GM12875 (cell line): ENCODE measurements around the gene MLEC.

Experiments
- H3K4me3 ChIP-seq: one replicate; pipeline ENCODE4 v1.5.1; 2011; ENCODE audit warnings: low read depth, low read length, control low read depth
- TF ChIP-seq, protein P1 (sequence below): IDR thresholded peaks from 2 replicates; pipeline ENCODE4 v1.5.1; 2011; ENCODE audit warnings: low read depth, mild to moderate bottlenecking, control low read depth, inconsistent platforms, low read length, moderate library complexity, borderline replicate concordance; ENCODE audit not compliant: insufficient read depth

Gene MLEC

DNA sequence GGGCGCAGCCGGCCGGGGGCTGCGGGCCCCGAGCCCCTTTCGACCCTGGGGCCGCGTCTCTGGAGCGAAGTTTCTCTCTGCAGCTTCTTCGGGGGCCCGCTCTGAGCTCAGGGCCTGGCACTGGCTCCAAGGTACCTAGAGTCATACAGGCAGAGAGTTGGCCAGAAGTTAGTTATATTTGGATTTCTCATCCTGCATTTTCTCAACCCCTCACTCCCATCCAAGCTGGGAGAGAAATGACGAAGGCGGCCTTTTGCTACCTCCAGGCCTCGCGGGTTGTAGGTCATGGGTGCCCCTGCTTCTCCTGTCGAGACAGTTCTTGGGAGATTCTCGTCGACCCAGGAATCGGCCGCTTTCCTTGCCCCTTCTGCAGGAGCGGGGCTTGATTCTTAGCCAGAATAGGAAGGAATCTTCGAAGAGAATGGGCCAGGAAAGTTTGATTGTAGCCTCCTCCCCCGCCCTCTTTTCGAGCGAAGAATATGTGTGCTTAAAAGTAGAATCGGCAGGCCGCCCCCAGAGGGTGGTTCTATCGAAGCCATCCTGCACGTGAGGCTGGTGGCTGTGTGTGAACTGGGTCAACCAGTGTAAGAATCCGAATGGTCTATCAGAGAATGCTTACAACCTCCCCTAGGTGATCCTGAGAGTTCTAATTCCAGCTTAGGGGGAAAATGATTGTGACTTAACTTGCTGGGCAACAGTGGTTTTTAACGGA lies 785 bp downstream of the MLEC start:
- TF ChIP-seq, protein P1, sequence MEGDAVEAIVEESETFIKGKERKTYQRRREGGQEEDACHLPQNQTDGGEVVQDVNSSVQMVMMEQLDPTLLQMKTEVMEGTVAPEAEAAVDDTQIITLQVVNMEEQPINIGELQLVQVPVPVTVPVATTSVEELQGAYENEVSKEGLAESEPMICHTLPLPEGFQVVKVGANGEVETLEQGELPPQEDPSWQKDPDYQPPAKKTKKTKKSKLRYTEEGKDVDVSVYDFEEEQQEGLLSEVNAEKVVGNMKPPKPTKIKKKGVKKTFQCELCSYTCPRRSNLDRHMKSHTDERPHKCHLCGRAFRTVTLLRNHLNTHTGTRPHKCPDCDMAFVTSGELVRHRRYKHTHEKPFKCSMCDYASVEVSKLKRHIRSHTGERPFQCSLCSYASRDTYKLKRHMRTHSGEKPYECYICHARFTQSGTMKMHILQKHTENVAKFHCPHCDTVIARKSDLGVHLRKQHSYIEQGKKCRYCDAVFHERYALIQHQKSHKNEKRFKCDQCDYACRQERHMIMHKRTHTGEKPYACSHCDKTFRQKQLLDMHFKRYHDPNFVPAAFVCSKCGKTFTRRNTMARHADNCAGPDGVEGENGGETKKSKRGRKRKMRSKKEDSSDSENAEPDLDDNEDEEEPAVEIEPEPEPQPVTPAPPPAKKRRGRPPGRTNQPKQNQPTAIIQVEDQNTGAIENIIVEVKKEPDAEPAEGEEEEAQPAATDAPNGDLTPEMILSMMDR, result no peak
- H3K4me3 ChIP-seq, result peak overlapping the region; percentile 87

DNA sequence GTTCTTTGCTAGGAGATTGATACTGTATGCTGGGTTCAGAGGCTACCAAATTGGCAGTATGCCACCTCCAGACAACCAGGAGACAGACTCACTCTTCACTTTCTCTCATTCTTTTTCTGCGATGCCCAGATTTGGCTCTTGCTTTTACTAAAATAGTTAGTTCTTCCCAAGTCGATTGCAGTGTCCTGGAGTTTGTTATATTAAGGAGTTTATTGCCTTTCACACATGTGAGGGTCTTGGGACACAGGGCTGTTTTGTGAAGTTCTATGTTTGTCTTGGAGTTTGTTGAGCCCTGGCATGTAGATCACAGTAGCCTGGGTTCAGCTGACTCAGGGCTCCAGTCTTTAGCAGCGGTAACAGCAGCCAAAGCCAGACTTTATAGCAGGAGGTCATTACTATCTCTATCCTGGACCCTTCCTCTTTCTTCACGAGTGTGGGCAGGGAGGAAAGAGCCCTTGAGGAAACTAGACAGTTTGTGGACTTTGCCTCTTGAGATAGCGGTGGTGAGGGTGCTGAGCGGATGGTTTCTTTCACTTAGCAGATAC lies 1.6 kb downstream of the MLEC start:
- peak overlapping the region; percentile 87 for H3K4me3 ChIP-seq
- TF ChIP-seq, protein P1, result no peak

DNA sequence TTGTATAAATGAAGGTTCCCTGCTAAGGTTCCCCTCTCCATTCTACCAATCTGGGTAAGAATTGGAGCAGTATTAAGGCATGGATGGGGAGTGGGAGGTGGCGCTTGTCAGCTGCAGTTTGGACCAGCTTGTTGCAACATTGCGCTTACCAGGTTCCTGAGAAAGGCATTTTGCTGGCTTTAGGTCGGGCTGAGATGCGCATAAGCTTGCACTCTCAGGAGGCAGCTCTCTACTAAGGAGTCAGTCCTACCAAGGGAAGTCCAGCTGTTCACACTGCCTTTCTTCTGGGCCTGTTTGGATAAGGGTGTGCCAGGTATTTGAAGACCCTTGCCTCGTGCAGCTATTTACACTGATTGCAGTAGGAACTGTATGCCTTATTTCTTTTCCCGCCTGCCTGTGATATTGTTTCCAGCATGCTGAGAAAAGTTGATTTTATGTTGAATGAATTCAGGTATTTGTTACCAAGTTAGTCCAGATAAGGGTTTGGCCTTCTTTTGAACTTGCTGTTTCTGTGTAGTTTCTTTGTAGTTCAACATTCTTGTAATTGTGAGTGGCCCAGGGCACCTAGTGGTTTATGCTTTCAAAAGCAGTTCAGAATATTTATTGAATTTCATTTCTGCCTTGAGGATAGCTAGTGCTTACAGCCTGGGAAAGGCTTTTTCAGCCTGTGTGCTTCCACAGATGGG lies 2.6 kb downstream of the MLEC start:
- no peak overlapping the region for H3K4me3 ChIP-seq
- TF ChIP-seq, protein P1, result no peak

DNA sequence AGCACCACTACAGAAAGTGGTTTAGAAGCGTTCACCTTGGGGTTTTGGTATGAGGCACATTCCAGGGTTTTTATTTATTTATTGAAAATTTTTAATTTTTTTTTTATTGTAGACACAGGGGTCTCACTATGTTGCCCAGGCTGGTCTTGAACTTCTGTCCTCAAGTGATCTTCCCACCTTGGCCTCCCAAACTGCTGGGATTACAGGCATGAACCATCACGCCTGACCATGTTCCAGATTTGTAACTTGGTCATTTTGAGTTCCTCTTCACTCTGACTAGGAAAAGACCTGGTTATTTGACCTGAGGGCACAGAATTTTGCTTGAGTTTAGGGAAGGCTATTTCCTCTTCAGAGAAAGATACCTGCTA lies 3.1 kb downstream of the MLEC start:
- no peak overlapping the region for H3K4me3 ChIP-seq
- TF ChIP-seq, protein P1, result no peak

DNA sequence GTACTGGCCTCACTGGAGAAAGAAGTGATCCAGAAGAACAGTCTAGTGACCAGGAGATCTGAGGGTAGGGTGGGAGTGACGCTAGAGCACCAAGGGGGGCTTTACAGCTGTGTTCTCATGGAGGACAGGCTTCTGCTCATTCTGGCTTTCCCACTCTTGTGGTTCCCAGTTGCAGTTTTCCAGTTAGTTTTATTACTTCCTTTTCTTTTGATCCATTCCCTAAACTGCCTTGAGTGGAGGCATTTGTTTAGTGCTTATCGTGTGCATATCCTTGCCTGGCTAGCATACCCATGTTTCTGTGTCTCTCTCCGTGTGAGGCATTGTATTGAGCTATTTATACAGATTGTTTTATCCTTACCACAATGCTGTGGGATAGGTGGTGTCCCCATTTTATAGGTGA lies 4.0 kb downstream of the MLEC start:
- no peak overlapping the region for H3K4me3 ChIP-seq
- TF ChIP-seq, protein P1, result no peak

DNA sequence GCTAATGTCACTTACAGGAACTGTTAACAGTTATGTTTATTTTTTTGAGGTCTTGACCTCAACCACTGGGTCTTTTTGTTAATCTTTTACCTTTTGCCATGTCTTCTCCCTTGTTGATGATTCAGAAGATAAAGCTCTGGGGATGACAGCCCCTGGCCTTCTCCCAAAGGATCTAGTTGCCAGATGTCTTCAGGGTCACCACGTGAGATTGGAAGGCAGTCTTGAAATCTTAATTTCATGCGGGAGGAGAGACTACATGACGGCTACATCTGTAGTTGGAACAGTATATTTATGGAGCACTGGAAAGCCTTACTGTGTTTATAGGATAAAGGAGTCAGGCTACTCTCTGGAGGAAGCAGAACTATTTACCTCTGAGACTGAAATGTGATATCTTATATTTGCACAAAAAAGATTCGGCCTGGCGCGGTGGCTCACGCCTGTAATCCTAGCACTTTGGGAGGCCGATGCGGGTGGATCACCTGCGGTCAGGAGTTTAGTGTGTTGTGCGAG lies 5.6 kb downstream of the MLEC start:
- TF ChIP-seq, protein P1, result no peak
- H3K4me3 ChIP-seq, result no peak overlapping the region

DNA sequence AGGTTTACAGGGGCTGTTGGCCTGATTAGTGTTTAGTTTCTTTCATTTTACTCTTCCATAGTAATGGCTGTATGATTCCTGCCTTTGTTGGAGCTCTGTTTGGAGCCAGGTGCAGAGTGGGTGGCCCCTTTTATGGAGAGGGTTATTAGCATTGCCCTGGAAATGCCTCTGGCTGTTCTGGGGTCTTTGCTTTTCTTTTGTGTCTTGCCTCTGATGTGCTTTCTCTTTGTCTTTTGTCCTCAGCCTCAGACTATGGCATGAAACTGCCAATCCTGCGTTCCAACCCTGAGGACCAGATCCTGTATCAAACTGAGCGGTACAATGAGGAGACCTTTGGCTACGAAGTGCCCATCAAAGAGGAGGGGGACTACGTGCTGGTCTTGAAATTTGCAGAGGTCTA lies 6.9 kb downstream of the MLEC start:
- TF ChIP-seq, protein P1, result no peak
- H3K4me3 ChIP-seq, result no peak overlapping the region
